Uterus (tissue), 2 donors: Measurements from ENCODE around the gene RPL10.

Source experiments
- CTCF ChIP-seq, 4 experiments: fragments of 200-600 bp in 2 of 4; fragments of 450-650 bp in 2 of 4; sonication (generic) in 2 of 4; IDR thresholded peaks; one replicate each; pipeline ENCODE4 v1.5.1; 2016 to 2019; ENCODE audit warnings: antibody characterized with exemption in 4 of 4, mild to moderate bottlenecking in 2 of 4, moderate library complexity in 1 of 4
- POLR2A ChIP-seq, 2 donors: fragments of 450-650 bp; IDR thresholded peaks; one replicate each; pipeline ENCODE4 v1.6.1; 2016; ENCODE audit warnings: antibody characterized with exemption in 2 of 2, mild to moderate bottlenecking in 1 of 2, moderate library complexity in 1 of 2

GRCh38 chrX:154380153-154380552, 18.0 kb upstream of the RPL10 start:
- no peak for TF ChIP-seq CTCF (IDR thresholded peaks at IDR 0.05)
- TF ChIP-seq POLR2A (IDR thresholded peaks at IDR 0.05): no peak
